IMR-90 (cell line): ENCODE results near the gene NRCAM. TPM values are rescaled to one million over a fixed set of nuclear protein-coding genes. Genes with fewer than 3 reads are reported as not detected.

ENCODE experiments used
- ATAC-seq: fragments of 200-7000 bp; cut with Tn5 transposase; 2 replicates; pipeline ENCODE4 v1.9.1; 2020; ENCODE audit warnings: low read depth, mild to moderate bottlenecking, moderate library complexity
- BruUV-seq: library from RNA; stranded (reverse); fragments of 400-500 nt; replicated peaks from 2 replicates; lab custom pipeline; 2021; lab: Mats Ljungman, UMichigan
- CTCF ChIA-PET: fragments of 300-600 bp; formaldehyde crosslinking; extraction: SDS; loops from one replicate; lab custom pipeline; 2021; ENCODE audit warnings: antibody characterized with exemption; lab: Yijun Ruan, JAX
- POLR2A ChIA-PET: fragments of 300-600 bp; sonication (Branson Sonifier 250); formaldehyde crosslinking; loops from one replicate; lab custom pipeline; 2022; ENCODE audit warnings: antibody characterized with exemption; ENCODE audit not compliant: unreplicated experiment; lab: Charles Lee
- DNase-seq: peaks from one replicate; pipeline ENCODE4 v3.0.0; 2013
- H2AFZ ChIP-seq: replicated peaks from 2 replicates; pipeline ENCODE3; 2013; ENCODE audit warnings: low read length, mild to moderate bottlenecking; ENCODE audit not compliant: poor library complexity
- H2AK5ac ChIP-seq: 2 replicates; pipeline ENCODE4 v1.6.1; 2013; ENCODE audit warnings: low read depth, low read length, inconsistent platforms
- H2AK9ac ChIP-seq: replicated peaks from 2 replicates; pipeline ENCODE3; 2013; ENCODE audit warnings: mild to moderate bottlenecking, low read depth, low read length, moderate library complexity; ENCODE audit not compliant: poor library complexity
- H2BK120ac ChIP-seq: 2 replicates; pipeline ENCODE4 v1.6.1; 2013; ENCODE audit warnings: low read depth, low read length, inconsistent platforms
- H2BK15ac ChIP-seq: 3 replicates; pipeline ENCODE4 v1.6.1; 2013; ENCODE audit warnings: low read depth, low read length, inconsistent platforms
- H2BK20ac ChIP-seq: 2 replicates; pipeline ENCODE4 v1.6.1; 2013; ENCODE audit warnings: low read depth, mild to moderate bottlenecking, inconsistent platforms, low read length, moderate library complexity
- H2BK5ac ChIP-seq: 2 replicates; pipeline ENCODE4 v1.6.1; 2013; ENCODE audit warnings: mild to moderate bottlenecking, low read depth, low read length, inconsistent platforms; ENCODE audit not compliant: poor library complexity, severe bottlenecking
- H3K14ac ChIP-seq: replicated peaks from 2 replicates; pipeline ENCODE4 v1.6.1; 2013; ENCODE audit warnings: low read depth, low read length, inconsistent platforms
- H3K18ac ChIP-seq: 2 replicates; pipeline ENCODE4 v1.6.1; 2013; ENCODE audit warnings: low read depth, low read length, control low read depth
- H3K23ac ChIP-seq: 2 replicates; pipeline ENCODE4 v1.6.1; 2013; ENCODE audit warnings: low read depth, low read length, inconsistent platforms
- H3K27ac ChIP-seq: 2 replicates; pipeline ENCODE4 v1.5.1; 2013; ENCODE audit warnings: mild to moderate bottlenecking, control low read depth, low read length; ENCODE audit not compliant: insufficient read depth
- H3K27me3 ChIP-seq: 2 replicates; pipeline ENCODE4 v1.6.1; 2013; ENCODE audit warnings: low read length; ENCODE audit not compliant: control insufficient read depth, insufficient read depth
- H3K36me3 ChIP-seq: 2 replicates; pipeline ENCODE4 v1.6.1; 2013; ENCODE audit warnings: low read length, mixed read lengths; ENCODE audit not compliant: control insufficient read depth, insufficient read depth
- H3K4ac ChIP-seq: 2 replicates; pipeline ENCODE4 v1.6.1; 2013; ENCODE audit warnings: low read depth, low read length, inconsistent platforms
- H3K4me1 ChIP-seq: 2 replicates; pipeline ENCODE4 v1.6.1; 2013; ENCODE audit warnings: low read length, mixed read lengths; ENCODE audit not compliant: control insufficient read depth, insufficient read depth
- H3K4me2 ChIP-seq: 2 replicates; pipeline ENCODE4 v1.6.1; 2013; ENCODE audit warnings: low read depth, mild to moderate bottlenecking, control low read depth, low read length, moderate library complexity
- H3K4me3 ChIP-seq: 2 replicates; pipeline ENCODE4 v1.5.1; 2013; ENCODE audit warnings: low read depth, mild to moderate bottlenecking, control low read depth, low read length, moderate library complexity; ENCODE audit not compliant: insufficient read depth
- H3K56ac ChIP-seq: 2 replicates; pipeline ENCODE4 v1.6.1; 2013; ENCODE audit warnings: low read length, inconsistent platforms; ENCODE audit not compliant: insufficient read depth; ENCODE audit errors: extremely low read depth
- H3K79me1 ChIP-seq, 2 experiments: 2 replicates each; pipeline ENCODE4 v1.6.1; 2013; ENCODE audit warnings: low read length in 2 of 2, inconsistent platforms in 1 of 2, low read depth in 1 of 2
- H3K9ac ChIP-seq: 2 replicates; pipeline ENCODE4 v1.6.1; 2013; ENCODE audit warnings: low read depth, low read length, control low read depth
- H3K9me1 ChIP-seq: 2 replicates; pipeline ENCODE4 v1.6.1; 2013; ENCODE audit warnings: low read length, inconsistent platforms; ENCODE audit not compliant: insufficient read depth
- H3K9me3 ChIP-seq: 2 replicates; pipeline ENCODE4 v1.6.1; 2013; ENCODE audit warnings: low read length; ENCODE audit not compliant: control insufficient read depth, insufficient read depth
- H4K20me1 ChIP-seq: 2 replicates; pipeline ENCODE4 v1.6.1; 2013; ENCODE audit warnings: low read length, inconsistent platforms; ENCODE audit not compliant: insufficient read depth
- H4K5ac ChIP-seq: 2 replicates; pipeline ENCODE4 v1.6.1; 2013; ENCODE audit warnings: mild to moderate bottlenecking, low read depth, low read length, control low read depth
- H4K8ac ChIP-seq, 2 experiments: 2 replicates each; pipeline ENCODE4 v1.6.1; 2013; ENCODE audit warnings: low read depth in 2 of 2, low read length in 2 of 2, control low read depth in 1 of 2, inconsistent platforms in 1 of 2
- H4K91ac ChIP-seq: 2 replicates; pipeline ENCODE4 v1.6.1; 2013; ENCODE audit warnings: low read depth, low read length, inconsistent platforms; ENCODE audit not compliant: insufficient read depth
- BHLHE40 ChIP-seq: fragments of 150-350 bp; IDR thresholded peaks from 2 replicates; pipeline ENCODE4 v1.6.1; 2016; ENCODE audit warnings: mild to moderate bottlenecking, low read depth, low read length
- CEBPB ChIP-seq: IDR thresholded peaks from 2 replicates; pipeline ENCODE4 v1.6.1; 2012; ENCODE audit warnings: low read depth, low read length, improper control_type of control experiment
- CHD1 ChIP-seq: IDR thresholded peaks from 2 replicates; pipeline ENCODE4 v1.6.1; 2012; ENCODE audit warnings: low read depth, low read length, improper control_type of control experiment
- CTCF ChIP-seq: conservative IDR thresholded peaks from 2 replicates; pipeline ENCODE4 v1.5.1; 2012; ENCODE audit warnings: mild to moderate bottlenecking, low read depth, low read length, improper control_type of control experiment
- FOS ChIP-seq: fragments of 150-350 bp; IDR thresholded peaks from 2 replicates; pipeline ENCODE4 v1.6.1; 2016; ENCODE audit warnings: low read depth, low read length
- MAFK ChIP-seq: IDR thresholded peaks from 2 replicates; pipeline ENCODE4 v1.6.1; 2012; ENCODE audit warnings: low read depth, low read length, improper control_type of control experiment
- MAZ ChIP-seq: IDR thresholded peaks from 2 replicates; pipeline ENCODE4 v1.6.1; 2012; ENCODE audit warnings: low read depth, mild to moderate bottlenecking, low read length, improper control_type of control experiment, moderate library complexity, borderline replicate concordance
- MXI1 ChIP-seq: IDR thresholded peaks from 2 replicates; pipeline ENCODE4 v1.6.1; 2012; ENCODE audit warnings: low read depth, mild to moderate bottlenecking, low read length, moderate library complexity, borderline replicate concordance
- NFE2L2 ChIP-seq: fragments of 150-350 bp; IDR thresholded peaks from 2 replicates; pipeline ENCODE4 v1.6.1; 2016; ENCODE audit warnings: low read depth, mild to moderate bottlenecking, low read length
- RAD21 ChIP-seq: IDR thresholded peaks from 2 replicates; pipeline ENCODE4 v1.6.1; 2012; ENCODE audit warnings: low read length, improper control_type of control experiment
- RCOR1 ChIP-seq: IDR thresholded peaks from 2 replicates; pipeline ENCODE4 v1.6.1; 2012; ENCODE audit warnings: mild to moderate bottlenecking, low read length, improper control_type of control experiment; ENCODE audit not compliant: insufficient replicate concordance
- RFX5 ChIP-seq: IDR thresholded peaks from 2 replicates; pipeline ENCODE4 v1.8.0; 2012; ENCODE audit warnings: low read depth, mild to moderate bottlenecking, low read length, moderate library complexity
- SMC3 ChIP-seq: fragments of 150-350 bp; IDR thresholded peaks from 2 replicates; pipeline ENCODE4 v1.6.1; 2016; ENCODE audit warnings: low read depth, mild to moderate bottlenecking, antibody characterized with exemption, low read length, moderate library complexity
- WGBS, 2 experiments: methylation state at CpG; one replicate each; pipeline versions ENCODE4 v1.1.5 to v1.1.7; 2013; ENCODE audit warnings: missing lambda C conversion rate in 2 of 2; ENCODE audit not compliant: insufficient read length in 1 of 2; ENCODE audit errors: extremely low coverage in 2 of 2; 5-methylcytosine and 5-hydroxymethylcytosine counted together
- dilution Hi-C: fragments of 300-500 bp; cut with HindIII; formaldehyde crosslinking; loops from one replicate; pipeline ENCODE4 v1.14.3; 2018; ENCODE audit warnings: low sequenced_read_pairs; ENCODE audit not compliant: unreplicated experiment
- in situ Hi-C: fragments of 300-500 bp; cut with MboI; formaldehyde crosslinking; loops from 3 replicates; pipeline ENCODE4 v1.14.3; 2019; ENCODE audit warnings: low sequenced_read_pairs, inconsistent platforms, mixed read lengths
- intact Hi-C: fragments of 100-400 bp; cut with micrococcal nuclease; formaldehyde crosslinking; loops from 2 replicates; pipeline ENCODE4 v1.10.0; 2022
- polyA plus RNA-seq, 3 experiments: library from polyadenylated mRNA; depleted of rRNA; stranded (reverse); fragments of >200 nt; gene quantifications; 2 replicates each; pipeline ENCODE4 v1.2.3, GENCODE V29; 2012; ENCODE audit warnings: low replicate concordance in 1 of 3
- total RNA-seq: library from RNA; depleted of rRNA; stranded (reverse); fragments of >200 nt; gene quantifications from 2 replicates; pipeline ENCODE4 v1.2.3, GENCODE V29; 2012
- TF ChIP-seq, protein P1 (sequence below): fragments of 150-350 bp; IDR thresholded peaks from 2 replicates; pipeline ENCODE4 v1.6.1; 2017; ENCODE audit warnings: mild to moderate bottlenecking, antibody characterized with exemption, low read length, low read depth
- TF ChIP-seq, protein P2 (sequence below): fragments of 150-350 bp; IDR thresholded peaks from 2 replicates; pipeline ENCODE4 v1.6.1; 2016; ENCODE audit warnings: low read depth, mild to moderate bottlenecking, low read length, moderate library complexity, borderline replicate concordance

Gene NRCAM
- total and polyA plus RNA-seq, 2 of the 4 experiments (the other 2 are of a cell fraction): 0.46 to 1.1 TPM

DNA sequence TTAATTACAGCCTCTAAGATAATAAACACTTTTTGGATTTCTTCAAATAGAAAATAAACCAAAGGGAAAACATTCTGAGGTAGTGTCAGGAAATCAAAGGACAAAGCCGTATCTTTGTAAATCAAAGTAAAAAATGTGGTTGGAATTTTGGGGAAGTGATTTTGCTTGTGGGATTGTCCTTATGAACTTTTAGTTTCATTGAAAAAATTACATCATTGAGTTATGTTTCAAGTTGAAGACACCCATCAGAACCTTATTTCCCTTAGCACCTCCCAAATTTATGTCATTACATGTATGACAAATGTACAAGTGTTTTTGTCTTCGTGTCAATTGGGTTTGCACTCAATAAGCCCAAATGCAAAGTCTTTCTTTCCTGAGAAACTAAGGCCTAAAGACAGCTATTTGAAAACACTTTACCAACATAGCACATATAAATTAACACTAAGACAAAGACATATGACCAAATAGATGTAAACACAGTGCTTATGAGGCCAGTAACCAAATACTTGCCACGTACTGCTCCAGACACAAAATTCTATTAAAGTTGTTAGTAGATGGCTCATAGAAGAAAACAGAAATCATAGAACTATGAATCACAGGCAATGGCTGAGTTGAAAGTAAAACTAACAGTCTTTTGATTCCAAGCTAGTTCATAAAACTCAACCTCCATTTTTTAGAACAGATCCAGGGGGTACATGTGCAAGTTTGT, 299.2 kb downstream of the NRCAM start:
- Histone ChIP-seq H2AK9ac (no peak overlapping the region), H4K8ac (0 out of 4 replicates have a peak overlapping the region, but pooled peaks of 1 of the 2 experiments have one; percentile 29), H3K4ac (no peak overlapping the region), H3K18ac (no peak overlapping the region), H3K56ac (no peak overlapping the region), H3K4me3 (no peak overlapping the region), H4K91ac (no peak overlapping the region), H3K9me1 (no peaks in the 10 kb centered on the region), H3K27me3 (peaks cover 2% of the 10 kb centered on the region), H3K4me1 (no peaks in the 10 kb centered on the region; the same call in 1 of the 2 replicates), H3K14ac (no peak overlapping the region), H3K27ac (no peak overlapping the region), H4K20me1 (no peaks in the 10 kb centered on the region), H3K79me1 (no peaks in the 10 kb centered on the region), H3K4me2 (no peak overlapping the region), H2BK15ac (no peak overlapping the region), H3K36me3 (no peaks in the 10 kb centered on the region), H3K9me3 (no peaks in the 10 kb centered on the region), H2BK20ac (no peak overlapping the region), H3K9ac (no peak overlapping the region), H2AFZ (no peak overlapping the region), H2BK5ac (peak overlapping the region; percentile 59), H2BK120ac (no peak overlapping the region), H4K5ac (no peak overlapping the region), H2AK5ac (no peak overlapping the region), H3K23ac (no peak overlapping the region)
- intact Hi-C loops: no loop called here
- ATAC-seq (peak; percentile 78), DNase-seq (peak; percentile 39)
- dilution Hi-C loops: no loop called here
- no TSS peak for BruUV-seq
- ChIA-PET CTCF (interaction anchor here (1.2 kb wide), 1 partner anchor 140 kb away, joined by 3 read pairs; no protein-coding TSS in a partner anchor), POLR2A (no interaction called here)
- in situ Hi-C loops: no loop called here
- 100% methylated on average over 1 of the region's 3 CpGs; no CpG with 5 or more reads in 1 of the 2 experiments for WGBS, 2 experiments
- TF ChIP-seq, protein P1, sequence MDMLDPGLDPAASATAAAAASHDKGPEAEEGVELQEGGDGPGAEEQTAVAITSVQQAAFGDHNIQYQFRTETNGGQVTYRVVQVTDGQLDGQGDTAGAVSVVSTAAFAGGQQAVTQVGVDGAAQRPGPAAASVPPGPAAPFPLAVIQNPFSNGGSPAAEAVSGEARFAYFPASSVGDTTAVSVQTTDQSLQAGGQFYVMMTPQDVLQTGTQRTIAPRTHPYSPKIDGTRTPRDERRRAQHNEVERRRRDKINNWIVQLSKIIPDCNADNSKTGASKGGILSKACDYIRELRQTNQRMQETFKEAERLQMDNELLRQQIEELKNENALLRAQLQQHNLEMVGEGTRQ: no peak
- no peak for TF ChIP-seq CTCF
- no peak for TF ChIP-seq CHD1
- no peak for TF ChIP-seq MAZ
- TF ChIP-seq SMC3: no peak
- TF ChIP-seq RAD21: no peak
- TF ChIP-seq RCOR1: no peak
- TF ChIP-seq CEBPB: no peak
- no peak for TF ChIP-seq MAFK
- TF ChIP-seq FOS: no peak
- TF ChIP-seq, protein P2, sequence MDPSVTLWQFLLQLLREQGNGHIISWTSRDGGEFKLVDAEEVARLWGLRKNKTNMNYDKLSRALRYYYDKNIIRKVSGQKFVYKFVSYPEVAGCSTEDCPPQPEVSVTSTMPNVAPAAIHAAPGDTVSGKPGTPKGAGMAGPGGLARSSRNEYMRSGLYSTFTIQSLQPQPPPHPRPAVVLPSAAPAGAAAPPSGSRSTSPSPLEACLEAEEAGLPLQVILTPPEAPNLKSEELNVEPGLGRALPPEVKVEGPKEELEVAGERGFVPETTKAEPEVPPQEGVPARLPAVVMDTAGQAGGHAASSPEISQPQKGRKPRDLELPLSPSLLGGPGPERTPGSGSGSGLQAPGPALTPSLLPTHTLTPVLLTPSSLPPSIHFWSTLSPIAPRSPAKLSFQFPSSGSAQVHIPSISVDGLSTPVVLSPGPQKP: no peak
- TF ChIP-seq BHLHE40: no peak
- no peak for TF ChIP-seq NFE2L2
- TF ChIP-seq RFX5: no peak
- no peak for TF ChIP-seq MXI1
